GM18519 (cell line): ENCODE results near the gene SLC6A13.
"Not testable (repeated sequence)": the region's sequence is repeated elsewhere in the genome, so short reads cannot be mapped to it uniquely, and the experiment has no call there.

Source experiments
- ATAC-seq: cut with Tn5 transposase; IDR thresholded peaks from one replicate; pipeline ENCODE4 v1.9.1; 2021; ENCODE audit warnings: mild to moderate bottlenecking, moderate library complexity; ENCODE audit not compliant: unreplicated experiment, low FRiP score

The SLC6A13 gene

GRCh38 chr12:203462-204260, 59.0 kb downstream of the SLC6A13 start:
- no peak for ATAC-seq

- ATAC-seq = no peak
Observed at GRCh38 chr12:203074-203461, 59.6 kb downstream of the SLC6A13 start.

GRCh38 chr12:202081-202731, 60.4 kb downstream of the SLC6A13 start:
- no peak for ATAC-seq

GRCh38 chr12:201361-201760, 61.3 kb downstream of the SLC6A13 start:
- no peak for ATAC-seq

- ATAC-seq = no peak
Observed at GRCh38 chr12:198705-199104, 63.9 kb downstream of the SLC6A13 start.

GRCh38 chr12:197911-198695, 64.5 kb downstream of the SLC6A13 start:
- no peak for ATAC-seq

GRCh38 chr12:197347-197746, 65.3 kb downstream of the SLC6A13 start:
- ATAC-seq = no peak

GRCh38 chr12:196436-196835, 66.2 kb downstream of the SLC6A13 start:
- ATAC-seq = no peak

- ATAC-seq = no peak
Observed at GRCh38 chr12:195951-196350, 66.7 kb downstream of the SLC6A13 start.

- ATAC-seq = no peak
Observed at GRCh38 chr12:195156-195555, 67.5 kb downstream of the SLC6A13 start.

GRCh38 chr12:194276-194675, 68.4 kb downstream of the SLC6A13 start:
- ATAC-seq = no peak

- no peak for ATAC-seq
Observed at GRCh38 chr12:193261-193660, 69.4 kb downstream of the SLC6A13 start.

- no peak for ATAC-seq
Observed at GRCh38 chr12:191541-191940, 71.1 kb downstream of the SLC6A13 start.

- ATAC-seq = no peak
Observed at GRCh38 chr12:190881-191280, 71.8 kb downstream of the SLC6A13 start.

GRCh38 chr12:189622-189962, 73.0 kb downstream of the SLC6A13 start:
- ATAC-seq = no peak

- no peak for ATAC-seq
Observed at GRCh38 chr12:188910-189621, 73.6 kb downstream of the SLC6A13 start.

GRCh38 chr12:187986-188909, 74.4 kb downstream of the SLC6A13 start:
- not testable (repeated sequence) for ATAC-seq

- ATAC-seq = no peak
Observed at GRCh38 chr12:186006-186625, 76.5 kb downstream of the SLC6A13 start.

- ATAC-seq = no peak
Observed at GRCh38 chr12:185576-185955, 77.1 kb downstream of the SLC6A13 start.
